ENCODE results near the gene GRXCR1. TPM values are rescaled to one million over a fixed set of nuclear protein-coding genes. Genes with fewer than 3 reads are reported as not detected.

The GRXCR1 gene
- total RNA-seq, 1 donor from 2014 or later, result not detected

DNA sequence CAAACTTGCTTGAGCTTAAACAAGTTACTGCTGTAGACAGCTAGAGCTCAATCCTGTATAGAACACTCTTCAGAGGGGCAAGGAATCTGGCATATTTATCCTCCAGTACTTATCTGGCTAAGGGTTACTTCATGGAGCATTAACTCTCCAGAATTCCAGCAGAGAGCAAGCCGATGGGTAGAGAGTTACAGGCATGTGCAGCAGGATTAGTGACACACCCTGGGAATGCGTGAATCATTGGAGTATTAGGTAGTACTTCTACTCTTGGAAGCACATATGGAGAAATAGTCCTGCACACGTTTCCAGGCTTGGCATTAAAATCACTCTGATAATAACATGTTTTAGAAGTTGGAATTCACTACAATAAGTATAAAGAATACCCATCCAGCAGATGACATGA is 35.4 kb downstream of the GRXCR1 start:
- DNase-seq (ENCODE audit: low read depth, low spot score), result no peak

DNA sequence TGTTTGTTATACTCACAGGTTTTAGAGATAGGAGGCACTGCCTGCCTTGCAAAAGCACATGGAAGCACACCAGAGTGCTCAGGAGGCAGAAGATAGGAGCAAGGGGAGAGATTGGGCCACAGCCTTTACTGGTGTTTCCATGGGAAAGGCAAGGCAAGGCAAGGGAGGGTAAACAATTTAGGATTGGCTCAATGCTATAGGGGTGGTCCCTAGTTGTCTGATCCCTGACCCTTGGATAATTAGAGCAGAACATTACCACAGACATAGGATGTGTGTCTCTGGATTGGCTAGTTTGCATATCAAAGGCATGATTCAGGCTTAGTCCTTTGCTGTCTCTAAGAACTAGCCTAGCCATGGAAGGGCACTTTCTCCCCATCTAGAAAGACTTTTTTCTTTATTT is 36.1 kb downstream of the GRXCR1 start:
- no peak for DNase-seq (ENCODE audit: low read depth, low spot score)

DNA sequence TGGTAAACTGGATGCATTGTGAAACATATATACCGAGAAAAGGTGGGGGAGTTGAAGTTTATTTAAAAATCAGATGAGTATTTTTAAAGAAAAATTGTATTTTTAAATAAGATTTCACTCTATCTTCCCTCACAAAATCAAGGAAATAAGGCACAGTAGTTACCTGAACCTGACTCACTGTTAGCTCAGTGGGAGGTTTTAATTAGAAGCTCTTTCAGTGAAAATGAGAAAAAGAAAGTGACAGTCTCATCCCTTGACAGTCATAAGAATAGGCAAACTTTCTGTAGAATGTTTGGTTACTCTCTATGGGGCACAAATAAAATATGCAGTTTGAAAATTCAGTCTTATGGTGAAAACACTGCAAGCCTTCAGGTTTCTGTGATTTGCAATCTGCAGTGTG is 49.7 kb downstream of the GRXCR1 start:
- DNase-seq (ENCODE audit: low read depth, low spot score), result no peak

DNA sequence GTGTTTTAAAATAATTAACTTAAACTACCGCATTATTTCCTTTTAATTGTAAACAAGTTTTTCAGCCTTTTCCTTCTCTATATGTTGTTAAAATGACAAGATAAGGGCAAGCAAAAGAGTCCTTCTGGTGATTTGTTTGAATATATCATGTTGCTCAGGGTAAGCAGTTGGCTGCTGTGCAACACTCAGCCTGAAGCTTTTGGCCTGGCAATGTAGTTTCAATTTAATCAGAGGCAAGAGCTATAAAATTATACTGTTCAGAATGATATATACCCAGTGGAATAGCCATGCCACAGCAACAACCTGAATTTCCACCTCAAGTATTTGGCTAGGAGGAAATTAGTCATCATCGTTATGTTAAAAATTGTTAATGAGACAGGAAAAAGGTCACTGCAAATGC is 53.4 kb downstream of the GRXCR1 start:
- DNase-seq (ENCODE audit: low read depth, low spot score), result no peak

DNA sequence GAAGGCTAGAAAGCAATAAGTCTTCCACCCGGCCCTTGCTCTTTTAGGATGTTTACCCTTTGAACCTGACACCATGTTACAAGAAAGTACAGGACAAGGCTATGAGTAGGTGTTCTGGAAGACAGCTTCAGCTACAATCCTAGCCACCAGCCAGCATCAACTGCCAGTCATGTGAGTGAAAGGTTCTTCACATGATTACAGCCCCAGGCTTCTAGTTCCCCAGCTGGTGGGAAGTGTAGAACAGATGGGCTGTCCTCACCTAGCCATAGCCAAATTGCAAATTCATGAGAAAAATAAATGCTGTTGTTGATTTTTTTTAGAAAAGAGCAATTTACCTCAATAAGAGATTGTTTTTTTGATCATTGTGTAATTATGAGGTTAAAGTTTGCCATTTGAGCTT is 60.8 kb downstream of the GRXCR1 start:
- DNase-seq (ENCODE audit: low read depth, low spot score), result no peak

DNA sequence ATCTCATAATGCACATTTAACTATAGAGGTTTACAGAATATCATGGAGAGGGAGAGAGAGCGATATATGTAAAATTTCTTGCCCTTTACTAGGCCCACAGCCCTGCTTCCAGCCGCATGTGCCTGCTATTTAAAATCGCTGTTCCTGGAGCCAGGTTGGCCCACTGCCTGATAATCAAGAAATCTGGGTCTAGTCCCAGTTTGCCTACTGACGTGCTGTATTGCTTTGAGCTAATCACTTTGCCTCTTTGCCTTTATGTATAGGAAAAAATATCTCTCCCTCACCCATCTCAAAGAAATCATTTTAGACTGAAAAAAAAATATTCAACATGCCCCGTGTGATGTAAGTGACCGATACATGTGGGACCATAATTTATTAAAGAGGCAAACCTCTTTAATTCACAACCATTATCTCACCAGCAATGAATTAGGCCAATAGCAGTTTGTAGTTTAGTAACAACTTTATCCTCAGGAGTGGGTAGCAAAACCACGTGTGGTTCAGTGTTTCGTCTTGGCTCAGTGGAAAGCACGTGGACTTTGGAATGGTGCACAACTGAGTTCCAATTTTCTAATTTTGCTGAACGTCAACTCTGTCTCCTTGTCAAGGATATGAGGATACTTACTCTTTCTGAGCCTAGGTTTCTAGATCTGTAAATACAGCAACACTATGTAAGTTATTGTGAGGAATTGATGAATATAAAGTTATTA is 62.6 kb downstream of the GRXCR1 start:
- no peak for DNase-seq (ENCODE audit: low read depth, low spot score)

DNA sequence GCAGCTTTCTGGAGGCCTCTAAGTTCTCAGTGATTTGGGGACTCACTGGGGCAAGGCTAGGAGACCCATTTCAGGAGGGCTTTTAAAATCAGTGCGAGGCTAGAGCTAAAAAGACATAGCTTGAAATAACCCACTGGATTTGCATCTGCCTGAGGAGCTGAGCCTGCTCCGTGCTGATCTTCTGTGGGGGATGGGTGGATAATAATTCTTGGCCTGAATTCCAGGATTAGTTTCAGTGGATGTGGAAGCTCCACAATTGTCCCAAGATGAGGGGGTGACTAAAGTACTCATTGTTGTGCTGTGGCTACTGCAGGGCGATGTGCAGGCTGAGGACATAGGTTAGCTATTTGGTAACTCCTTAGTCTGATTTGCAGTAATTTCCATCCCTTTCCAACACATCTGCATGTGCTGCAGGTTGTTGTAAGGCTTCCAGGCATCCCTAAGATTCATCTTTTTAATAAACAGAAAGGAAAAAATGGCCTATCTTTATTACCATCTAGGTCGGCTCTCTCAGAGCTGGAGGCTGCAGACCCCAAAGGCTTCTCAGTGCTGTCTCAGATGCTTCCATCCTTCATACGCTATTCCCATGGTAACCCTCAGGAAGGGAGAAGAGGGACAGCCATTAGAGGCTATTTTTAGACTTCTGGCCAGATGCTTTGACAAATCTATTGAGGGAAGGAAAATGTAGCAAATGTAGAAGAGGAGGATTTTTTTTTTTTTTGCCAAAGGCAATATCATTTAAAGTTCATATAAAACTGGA is 63.4 kb downstream of the GRXCR1 start:
- no peak for DNase-seq (ENCODE audit: low read depth, low spot score)

DNA sequence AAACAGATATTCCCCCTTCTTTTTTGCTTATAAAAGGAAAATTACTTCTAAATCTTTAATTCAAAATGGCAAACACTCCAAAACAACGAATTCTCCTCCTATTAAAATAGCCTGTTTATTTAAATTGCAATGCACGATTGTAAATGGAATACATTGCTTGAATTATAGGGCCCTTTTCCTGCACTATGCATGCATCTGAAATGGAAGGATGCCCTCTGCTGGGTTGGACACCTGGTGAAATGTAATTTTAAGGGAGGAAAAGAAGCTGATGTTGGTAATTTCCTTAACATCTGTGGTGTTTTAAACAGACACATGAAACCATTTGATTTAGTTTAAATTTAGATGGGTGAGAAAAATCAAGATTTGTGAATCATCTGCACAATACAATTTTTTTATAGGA is 72.8 kb downstream of the GRXCR1 start:
- DNase-seq (ENCODE audit: low read depth, low spot score), result no peak

DNA sequence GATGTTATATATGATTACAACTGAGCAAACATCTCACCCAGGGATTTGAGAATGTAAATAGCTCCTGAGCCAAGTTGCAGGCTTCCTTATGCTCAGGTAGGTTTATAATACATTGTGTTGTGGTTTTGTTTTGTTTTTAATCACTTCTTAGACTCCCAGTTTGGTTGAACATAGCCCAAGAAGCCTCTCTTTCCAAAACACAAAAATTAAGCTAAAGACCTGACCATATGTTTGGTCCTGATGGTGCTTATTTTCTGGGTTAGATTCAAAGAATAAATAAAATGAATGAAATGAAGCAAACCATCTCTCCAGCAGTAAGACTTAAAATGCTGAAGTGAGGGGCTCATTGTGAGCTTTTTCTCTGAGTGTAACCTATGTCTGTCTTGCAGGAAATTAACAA is 93.5 kb downstream of the GRXCR1 start:
- no peak for DNase-seq (ENCODE audit: low read depth, low spot score)

DNA sequence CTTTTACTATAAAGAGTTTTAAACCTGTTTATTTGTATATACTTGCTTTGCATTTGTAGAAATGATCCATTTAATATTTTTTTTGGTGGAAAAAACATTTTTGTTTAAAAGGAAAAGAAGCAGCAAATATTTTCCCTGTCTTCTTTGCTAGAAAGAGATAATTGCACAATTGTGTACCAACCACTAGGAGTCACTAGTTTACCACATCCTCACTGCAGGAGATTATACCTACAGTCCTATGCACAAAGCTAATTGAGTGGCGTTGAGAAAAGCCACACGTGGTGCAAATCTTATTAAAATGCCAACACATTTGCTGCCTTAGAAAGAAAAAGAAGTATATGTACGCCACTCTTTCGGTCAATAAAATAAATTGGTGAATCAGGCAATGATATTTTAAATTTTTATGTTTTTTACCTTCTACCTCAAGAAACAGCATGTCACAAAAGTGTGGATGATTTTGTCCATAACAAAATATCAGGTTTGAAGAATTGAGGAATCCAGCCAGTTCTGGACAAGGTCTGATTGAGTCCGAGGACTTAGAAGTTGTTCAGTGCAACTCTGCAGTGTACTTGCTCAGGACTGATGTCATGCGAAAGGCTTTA is 102.9 kb downstream of the GRXCR1 start:
- no peak for DNase-seq (ENCODE audit: low read depth, low spot score)

DNA sequence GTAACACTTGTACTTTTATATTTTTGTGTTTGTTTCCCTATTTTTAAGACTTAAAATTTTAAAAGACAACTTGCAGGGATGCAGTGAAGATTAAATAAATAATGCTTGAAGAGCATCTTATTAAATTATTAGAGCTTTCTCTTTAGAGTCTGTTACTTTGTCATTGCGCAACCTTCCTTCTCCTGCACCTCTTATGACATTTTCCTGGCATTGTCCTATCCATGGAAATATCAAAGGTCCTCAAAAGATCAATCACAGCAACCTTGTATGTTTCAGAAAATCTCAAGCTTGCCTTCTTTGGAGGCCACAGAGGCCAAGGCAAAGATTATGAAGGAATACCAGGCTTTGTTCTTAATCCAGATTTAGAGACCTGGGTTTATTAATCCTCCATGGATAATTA is 116.3 kb downstream of the GRXCR1 start:
- DNase-seq (ENCODE audit: low read depth, low spot score), result no peak

DNA sequence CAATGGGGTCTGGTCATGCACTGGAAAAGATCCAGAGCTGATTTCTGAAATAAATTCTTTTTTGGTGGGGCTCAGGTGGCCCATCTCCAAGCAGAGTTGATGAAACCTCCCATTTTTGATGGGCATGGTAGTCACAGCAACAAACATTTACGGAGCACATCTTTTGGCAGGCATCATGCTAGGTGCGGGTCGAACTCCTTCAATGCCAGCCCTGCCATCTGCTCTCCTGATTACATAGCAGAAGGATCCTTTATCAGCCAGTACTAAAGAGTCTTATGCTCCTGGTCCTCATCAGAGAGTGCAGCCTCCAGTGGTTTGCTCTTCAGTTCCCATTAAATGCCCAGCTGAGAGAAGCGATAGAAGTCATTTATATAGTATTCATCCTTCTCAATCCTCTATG is 121.7 kb downstream of the GRXCR1 start:
- no peak for DNase-seq (ENCODE audit: low read depth, low spot score)

DNA sequence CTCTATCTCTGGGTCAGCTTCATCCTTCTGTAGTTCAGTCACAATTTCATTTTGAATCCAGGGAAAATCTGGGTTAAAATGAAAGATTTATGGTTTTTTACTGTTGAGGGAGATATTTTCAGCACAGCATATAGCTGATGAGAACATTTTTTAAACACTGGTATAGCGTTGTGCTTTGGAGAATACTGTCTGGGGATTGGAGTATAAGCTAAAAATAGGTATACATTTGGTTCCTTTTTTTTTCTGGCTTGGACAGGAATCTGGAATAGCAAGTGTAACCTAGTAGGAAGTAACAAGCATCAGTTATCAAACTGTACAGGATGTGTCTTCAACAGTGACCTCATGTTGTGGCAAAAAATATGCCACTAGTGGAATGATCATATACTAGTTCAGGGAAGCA is 149.1 kb downstream of the GRXCR1 start:
- DNase-seq (ENCODE audit: low read depth, low spot score), result no peak

DNA sequence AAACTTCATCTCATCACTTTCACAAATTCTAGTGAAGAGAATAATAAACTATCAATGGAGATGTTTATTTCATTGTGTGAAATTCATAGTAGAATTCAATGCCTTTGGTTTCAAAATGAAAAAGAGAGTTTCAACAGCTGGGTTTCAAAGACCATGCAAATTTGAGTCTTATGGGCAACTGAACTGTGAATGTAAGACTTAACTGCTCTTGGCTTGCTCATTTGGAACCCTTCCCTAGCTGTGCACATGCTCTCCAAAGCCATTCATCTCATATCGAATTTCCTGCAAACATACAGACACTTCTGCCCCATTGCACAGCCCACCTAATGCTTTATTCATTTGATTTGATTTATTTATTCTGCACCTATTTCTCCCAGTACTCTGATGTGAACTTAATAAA is 154.5 kb downstream of the GRXCR1 start:
- DNase-seq (ENCODE audit: low read depth, low spot score), result no peak

DNA sequence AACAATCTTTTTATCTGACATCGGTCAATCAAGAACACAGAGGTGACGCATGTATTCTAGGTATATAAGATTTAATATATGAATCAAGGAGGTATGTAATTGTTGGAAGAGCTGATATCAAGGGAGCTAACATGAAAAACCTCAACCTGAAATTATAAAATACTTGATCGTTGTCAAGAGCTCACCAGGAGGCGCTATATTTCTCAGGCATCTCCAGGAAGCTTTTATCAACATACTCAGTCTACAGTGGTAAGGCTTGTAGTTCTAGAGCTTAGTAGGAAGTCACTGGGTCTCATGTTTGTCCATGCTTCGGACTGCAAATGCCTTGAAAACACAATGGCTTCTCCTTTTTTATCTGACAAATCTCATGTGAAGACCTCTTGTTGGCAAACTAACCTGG is 156.1 kb downstream of the GRXCR1 start:
- no peak for DNase-seq (ENCODE audit: low read depth, low spot score)

DNA sequence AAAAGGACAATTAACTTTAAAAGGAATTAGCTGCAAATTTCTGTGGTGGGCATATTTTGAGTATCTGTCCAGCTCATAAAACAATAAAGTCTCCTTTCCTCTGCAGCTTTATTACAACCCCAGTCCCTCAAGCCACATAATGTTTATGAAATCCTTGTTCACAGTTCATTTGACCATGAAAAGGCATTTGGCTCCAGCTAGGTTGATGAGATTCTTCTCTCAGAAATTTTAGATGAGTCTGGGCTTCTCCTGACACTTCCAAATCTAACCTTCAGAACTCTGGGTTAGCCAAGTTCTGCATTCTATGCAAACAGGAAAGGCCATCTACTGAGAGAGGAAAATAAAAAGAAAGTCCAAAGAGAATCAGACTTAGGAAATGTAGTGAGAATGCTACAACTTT is 156.8 kb downstream of the GRXCR1 start:
- no peak for DNase-seq (ENCODE audit: low read depth, low spot score)

DNA sequence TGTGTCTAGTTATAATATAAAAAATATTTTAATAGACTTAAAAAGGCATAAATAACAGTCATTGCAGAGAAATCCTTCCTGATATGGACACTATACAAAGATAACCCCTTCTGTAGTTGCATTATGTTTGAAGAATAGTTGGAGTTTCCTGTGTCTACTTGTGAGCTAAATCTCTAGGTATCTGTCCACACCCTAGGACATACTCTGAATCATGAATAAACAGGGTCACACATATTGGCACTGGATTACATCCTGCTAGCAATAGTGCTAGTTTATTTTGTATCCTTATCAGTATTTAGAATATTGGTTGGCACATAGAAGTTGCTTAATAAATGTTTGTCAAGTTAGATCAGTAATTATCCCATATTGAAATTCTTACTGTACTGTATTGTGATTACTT is 173.9 kb downstream of the GRXCR1 start:
- no peak for DNase-seq (ENCODE audit: low read depth, low spot score)

DNA sequence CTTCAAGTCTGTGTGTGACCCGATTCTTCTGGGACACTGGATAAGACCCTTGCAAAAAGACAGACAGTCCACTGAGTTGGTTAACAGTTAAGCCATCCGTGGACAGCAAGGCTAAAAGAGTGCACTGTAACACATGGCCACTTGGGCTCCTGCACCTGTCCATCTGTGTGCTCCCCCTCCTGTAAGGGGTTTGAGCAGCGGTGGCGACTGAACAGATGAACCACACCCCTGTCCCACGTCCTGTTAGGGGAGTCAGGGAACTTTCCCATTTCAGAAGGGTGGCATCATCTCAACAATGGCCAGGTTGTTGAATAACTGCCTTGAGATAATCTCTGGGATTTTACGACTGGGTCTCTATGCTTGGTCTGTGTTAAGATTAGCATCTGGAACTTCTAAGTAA is 178.6 kb downstream of the GRXCR1 start:
- DNase-seq (ENCODE audit: low read depth, low spot score), result no peak

Other genes starting within 250 kb of the GRXCR1 start
- 6.5 and 7.1 TPM in 2 replicates for gene ATP8A1, start 235.6 kb upstream of the GRXCR1 start, total RNA-seq

Measured in pulmonary artery endothelial cell (primary cell).